ENCODE results near the gene CUBN. TPM values are rescaled to one million over a fixed set of nuclear protein-coding genes. Genes with fewer than 3 reads are reported as not detected.

Gene CUBN
- total RNA-seq, 2 donors from 2014 or later, result 1.3 to 9.7 TPM

DNA sequence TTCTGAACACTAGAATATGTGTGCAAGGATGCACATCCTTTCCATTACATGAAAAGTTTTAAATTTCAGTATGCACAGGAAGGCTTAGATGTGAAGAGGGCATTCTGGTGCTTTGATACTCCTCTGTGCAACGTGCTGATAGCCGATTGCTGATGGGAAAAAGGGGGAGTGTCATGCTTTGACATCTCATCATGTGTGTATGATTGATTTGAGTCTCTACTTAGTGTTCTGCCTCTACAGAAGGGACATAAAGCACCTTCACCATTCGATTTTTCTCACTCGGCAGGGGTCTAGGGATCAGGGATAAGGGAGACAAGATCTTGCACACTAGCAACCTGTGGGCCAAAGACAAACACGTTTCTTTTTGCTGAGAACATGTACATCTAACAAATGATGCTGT lies 197.7 kb downstream of the CUBN start:
- no peaks in the 10 kb centered on the region for H3K27me3 ChIP-seq (replicated peaks; ENCODE audit: insufficient read depth)
- H3K36me3 ChIP-seq, result no peaks in the 10 kb centered on the region
- no peak overlapping the region for H3K4me3 ChIP-seq
- H3K4me1 ChIP-seq (replicated peaks), result no peaks in the 10 kb centered on the region
- no peak for TF ChIP-seq POLR2AphosphoS5 (IDR thresholded peaks at IDR 0.05)
- no peak for TF ChIP-seq POLR2A (IDR thresholded peaks at IDR 0.05)
- TF ChIP-seq, protein P1, sequence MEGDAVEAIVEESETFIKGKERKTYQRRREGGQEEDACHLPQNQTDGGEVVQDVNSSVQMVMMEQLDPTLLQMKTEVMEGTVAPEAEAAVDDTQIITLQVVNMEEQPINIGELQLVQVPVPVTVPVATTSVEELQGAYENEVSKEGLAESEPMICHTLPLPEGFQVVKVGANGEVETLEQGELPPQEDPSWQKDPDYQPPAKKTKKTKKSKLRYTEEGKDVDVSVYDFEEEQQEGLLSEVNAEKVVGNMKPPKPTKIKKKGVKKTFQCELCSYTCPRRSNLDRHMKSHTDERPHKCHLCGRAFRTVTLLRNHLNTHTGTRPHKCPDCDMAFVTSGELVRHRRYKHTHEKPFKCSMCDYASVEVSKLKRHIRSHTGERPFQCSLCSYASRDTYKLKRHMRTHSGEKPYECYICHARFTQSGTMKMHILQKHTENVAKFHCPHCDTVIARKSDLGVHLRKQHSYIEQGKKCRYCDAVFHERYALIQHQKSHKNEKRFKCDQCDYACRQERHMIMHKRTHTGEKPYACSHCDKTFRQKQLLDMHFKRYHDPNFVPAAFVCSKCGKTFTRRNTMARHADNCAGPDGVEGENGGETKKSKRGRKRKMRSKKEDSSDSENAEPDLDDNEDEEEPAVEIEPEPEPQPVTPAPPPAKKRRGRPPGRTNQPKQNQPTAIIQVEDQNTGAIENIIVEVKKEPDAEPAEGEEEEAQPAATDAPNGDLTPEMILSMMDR (IDR thresholded peaks at IDR 0.05), result no peak
- 89% methylated on average over 5 of the region's 5 CpGs for WGBS
- H3K9me3 ChIP-seq, result no peaks in the 10 kb centered on the region
- no peak overlapping the region for H3K27ac ChIP-seq
- no peak for DNase-seq (ENCODE audit: low spot score)
- intact Hi-C loops (cut with DNase I), result no loop called here

GRCh38 chr10:16930540-16930939 lies 199.1 kb downstream of the CUBN start:
- Histone ChIP-seq H3K36me3 (no peaks in the 10 kb centered on the region), H3K4me3 (no peak overlapping the region), H3K27me3 (replicated peaks; ENCODE audit: insufficient read depth) (no peaks in the 10 kb centered on the region), H3K27ac (no peak overlapping the region), H3K4me1 (replicated peaks) (no peaks in the 10 kb centered on the region), H3K9me3 (no peaks in the 10 kb centered on the region)
- no peak for TF ChIP-seq POLR2AphosphoS5 (IDR thresholded peaks at IDR 0.05)
- TF ChIP-seq POLR2A (IDR thresholded peaks at IDR 0.05), result no peak
- TF ChIP-seq, protein P1 (IDR thresholded peaks at IDR 0.05), result no peak
- no peak for DNase-seq (ENCODE audit: low spot score)
- 96% methylated on average over 2 of the region's 2 CpGs for WGBS
- intact Hi-C loops (cut with DNase I), result no loop called here

DNA sequence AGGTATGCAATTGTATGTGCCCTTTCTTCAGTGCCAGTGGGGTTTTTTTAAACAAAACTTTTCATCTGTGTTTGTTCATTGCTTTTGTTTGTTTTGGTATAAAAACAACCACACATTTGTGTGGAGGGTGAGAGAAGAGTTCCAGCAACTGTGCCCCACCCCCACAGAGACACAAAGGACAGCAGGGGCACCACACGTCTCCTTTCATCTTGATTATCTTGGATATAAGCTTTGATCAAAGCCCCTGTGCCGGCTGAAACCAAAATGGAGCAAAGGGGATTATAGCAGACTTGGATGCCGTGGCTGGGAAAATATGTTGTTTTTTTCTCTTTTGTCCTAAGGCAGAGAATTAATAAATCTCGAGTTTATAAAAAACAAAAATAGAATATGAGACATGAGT lies 200.5 kb downstream of the CUBN start:
- WGBS, result 48% methylated on average over 4 of the region's 4 CpGs
- H3K4me1 ChIP-seq (replicated peaks), result no peaks in the 10 kb centered on the region
- H3K27ac ChIP-seq, result no peak overlapping the region
- intact Hi-C loops (cut with DNase I), result no loop called here
- no peak overlapping the region for H3K4me3 ChIP-seq
- no peak for DNase-seq (ENCODE audit: low spot score)
- H3K27me3 ChIP-seq (replicated peaks; ENCODE audit: insufficient read depth), result no peaks in the 10 kb centered on the region
- no peaks in the 10 kb centered on the region for H3K36me3 ChIP-seq
- no peaks in the 10 kb centered on the region for H3K9me3 ChIP-seq
- TF ChIP-seq POLR2AphosphoS5 (IDR thresholded peaks at IDR 0.05), result no peak
- no peak for TF ChIP-seq POLR2A (IDR thresholded peaks at IDR 0.05)
- TF ChIP-seq, protein P1 (IDR thresholded peaks at IDR 0.05), result no peak

DNA sequence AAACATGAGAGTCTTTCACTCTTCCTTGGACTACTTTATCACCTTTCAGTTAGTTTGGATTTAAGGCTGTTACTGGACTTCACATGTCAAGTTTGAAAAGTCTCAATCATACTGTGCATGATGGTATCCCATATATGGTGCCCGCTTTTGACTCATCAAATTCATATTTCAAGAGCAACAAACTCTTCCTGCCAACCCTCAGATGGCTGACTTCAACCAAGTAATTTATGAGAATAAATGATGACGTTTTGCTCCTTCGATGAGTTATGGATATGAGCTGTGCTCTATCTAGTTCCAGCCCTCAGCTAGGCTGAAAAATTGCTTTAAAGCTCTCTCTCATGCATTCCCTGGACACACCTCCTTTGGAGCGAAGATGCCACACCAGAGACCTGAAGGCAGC lies 202.1 kb downstream of the CUBN start:
- TF ChIP-seq POLR2AphosphoS5 (IDR thresholded peaks at IDR 0.05) (no peak), POLR2A (IDR thresholded peaks at IDR 0.05) (no peak)
- TF ChIP-seq, protein P1 (IDR thresholded peaks at IDR 0.05), result no peak
- 96% methylated on average over 4 of the region's 4 CpGs for WGBS
- DNase-seq (ENCODE audit: low spot score), result no peak
- Histone ChIP-seq H3K4me1 (replicated peaks) (no peaks in the 10 kb centered on the region), H3K27me3 (replicated peaks; ENCODE audit: insufficient read depth) (no peaks in the 10 kb centered on the region), H3K4me3 (no peak overlapping the region), H3K27ac (no peak overlapping the region), H3K9me3 (no peaks in the 10 kb centered on the region), H3K36me3 (no peaks in the 10 kb centered on the region)
- intact Hi-C loops (cut with DNase I), result no loop called here

GRCh38 chr10:16923726-16924125 lies 205.9 kb downstream of the CUBN start:
- no peak overlapping the region for H3K27ac ChIP-seq
- no peaks in the 10 kb centered on the region for H3K27me3 ChIP-seq (replicated peaks; ENCODE audit: insufficient read depth)
- TF ChIP-seq POLR2AphosphoS5 (IDR thresholded peaks at IDR 0.05) (no peak), POLR2A (IDR thresholded peaks at IDR 0.05) (no peak)
- TF ChIP-seq, protein P1 (IDR thresholded peaks at IDR 0.05), result no peak
- intact Hi-C loops (cut with DNase I), result no loop called here
- H3K36me3 ChIP-seq, result no peaks in the 10 kb centered on the region
- H3K4me1 ChIP-seq (replicated peaks), result no peaks in the 10 kb centered on the region
- 85% methylated on average over 3 of the region's 3 CpGs for WGBS
- no peak overlapping the region for H3K4me3 ChIP-seq
- DNase-seq (ENCODE audit: low spot score), result no peak
- H3K9me3 ChIP-seq, result no peaks in the 10 kb centered on the region

Data from prostate gland (tissue), 2 donors.